SK-N-SH (cell line): ENCODE measurements around the gene BTBD7. TPM values are rescaled to one million over a fixed set of nuclear protein-coding genes. Genes with fewer than 3 reads are reported as not detected.

Experiments
- CTCF ChIA-PET: fragments of 300-600, 350-600 bp; formaldehyde crosslinking; extraction: SDS; loops from one replicate; lab custom pipeline; 2021; lab: Yijun Ruan, JAX
- POLR2A ChIA-PET: fragments of 350-600 bp; sonication (Branson Sonifier 250); formaldehyde crosslinking; extraction: SDS; loops from one replicate; lab custom pipeline; 2020; ENCODE audit warnings: antibody characterized with exemption, inconsistent platforms; lab: Yijun Ruan, JAX
- DNase-seq: peaks from one replicate; pipeline ENCODE4 v3.0.0; 2012
- H2AFZ ChIP-seq: fragments of 200-600 bp; sonication (generic); 2 replicates; pipeline ENCODE4 v1.8.1; 2016; ENCODE audit warnings: antibody characterized with exemption, mild to moderate bottlenecking, low read depth
- H3F3A ChIP-seq: fragments of 200-600 bp; sonication (generic); replicated peaks from 2 replicates; pipeline ENCODE3; 2016; ENCODE audit warnings: antibody characterized with exemption, mild to moderate bottlenecking; ENCODE audit not compliant: insufficient read depth
- H3K27ac ChIP-seq, 2 experiments: fragments of 200-500 bp in 1 of 2; fragments of 200-600 bp in 1 of 2; sonication (Bioruptor generic) in 1 of 2; sonication (generic), shearing (Covaris generic) in 1 of 2; 2 replicates each; pipeline versions ENCODE4 v1.5.1 to v1.6.1; 2014 to 2016; ENCODE audit warnings: low read depth in 2 of 2, inconsistent platforms in 1 of 2, low read length in 1 of 2, mild to moderate bottlenecking in 1 of 2, mixed read lengths in 1 of 2
- H3K27me3 ChIP-seq: fragments of 200-600 bp; sonication (generic), shearing (Covaris generic); 2 replicates; pipeline ENCODE4 v1.6.1; 2016; ENCODE audit warnings: mixed run types; ENCODE audit not compliant: insufficient read depth
- H3K36me3 ChIP-seq, 2 experiments: fragments of 200-500 bp in 1 of 2; fragments of 200-600 bp in 1 of 2; sonication (Bioruptor generic) in 1 of 2; sonication (generic) in 1 of 2; replicated peaks in 1 of 2; 2 replicates each; pipeline versions ENCODE3 to v1.5.1; 2014 to 2016; ENCODE audit warnings: low read length in 1 of 2, mild to moderate bottlenecking in 1 of 2; ENCODE audit not compliant: insufficient read depth in 2 of 2, control insufficient read depth in 1 of 2
- H3K4me1 ChIP-seq, 2 experiments: fragments of 200-500 bp in 1 of 2; fragments of 200-600 bp in 1 of 2; sonication (Bioruptor generic) in 1 of 2; sonication (generic), shearing (Covaris generic) in 1 of 2; 2 replicates each; pipeline versions ENCODE4 v1.5.1 to v1.6.1; 2014 to 2016; ENCODE audit warnings: low read depth in 1 of 2, low read length in 1 of 2, mixed run types in 1 of 2; ENCODE audit not compliant: insufficient read depth in 2 of 2, control insufficient read depth in 1 of 2
- H3K4me2 ChIP-seq: fragments of 200-600 bp; sonication (generic), shearing (Covaris generic); 2 replicates; pipeline ENCODE4 v1.6.1; 2017; ENCODE audit warnings: mixed run types
- H3K4me3 ChIP-seq, 2 experiments: fragments of 200-500 bp in 1 of 2; fragments of 200-600 bp in 1 of 2; sonication (Bioruptor generic) in 1 of 2; sonication (generic), shearing (Covaris generic) in 1 of 2; 2 replicates each; pipeline versions ENCODE4 v1.5.1 to v1.8.1; 2014 to 2016; ENCODE audit warnings: low read depth in 2 of 2, inconsistent platforms in 1 of 2, low read length in 1 of 2, mild to moderate bottlenecking in 1 of 2, mixed read lengths in 1 of 2, moderate library complexity in 1 of 2
- H3K79me2 ChIP-seq: fragments of 200-600 bp; sonication (generic); 2 replicates; pipeline ENCODE4 v1.8.1; 2017; ENCODE audit warnings: mild to moderate bottlenecking; ENCODE audit not compliant: insufficient read depth
- H3K9ac ChIP-seq: fragments of 200-600 bp; sonication (generic); 2 replicates; pipeline ENCODE4 v1.6.1; 2017; ENCODE audit warnings: mixed run types
- H3K9me2 ChIP-seq: fragments of 200-600 bp; sonication (generic); 2 replicates; pipeline ENCODE4 v1.6.1; 2017; ENCODE audit warnings: mixed run types
- H3K9me3 ChIP-seq: fragments of 200-600 bp; sonication (generic); 2 replicates; pipeline ENCODE4 v1.6.1; 2017; ENCODE audit warnings: mixed run types, mild to moderate bottlenecking, moderate library complexity
- H4K20me1 ChIP-seq: fragments of 200-600 bp; sonication (generic); 2 replicates; pipeline ENCODE4 v1.6.1; 2017; ENCODE audit warnings: mild to moderate bottlenecking, mixed run types; ENCODE audit not compliant: insufficient read depth
- EZH2phosphoT487 ChIP-seq: fragments of 200-600 bp; sonication (generic); IDR thresholded peaks from 2 replicates; pipeline ENCODE4 v1.6.1; 2017; ENCODE audit warnings: low read depth, mixed run types, mild to moderate bottlenecking, antibody characterized with exemption, moderate library complexity, borderline replicate concordance
- FOXM1 ChIP-seq: IDR thresholded peaks from 2 replicates; pipeline ENCODE4 v1.4.0; 2012; ENCODE audit warnings: low read depth, mild to moderate bottlenecking
- MAX ChIP-seq: IDR thresholded peaks from 2 replicates; pipeline ENCODE4 v1.4.0; 2012; ENCODE audit warnings: low read depth
- MEF2A ChIP-seq: IDR thresholded peaks from 2 replicates; pipeline ENCODE4 v1.4.0; 2012; ENCODE audit warnings: low read depth, borderline replicate concordance
- MXI1 ChIP-seq: IDR thresholded peaks from 2 replicates; pipeline ENCODE4 v1.6.1; 2012; ENCODE audit warnings: mild to moderate bottlenecking, low read depth, low read length, improper control_type of control experiment
- NFIC ChIP-seq: IDR thresholded peaks from 2 replicates; pipeline ENCODE4 v1.4.0; 2012; ENCODE audit warnings: borderline replicate concordance
- PBX3 ChIP-seq: IDR thresholded peaks from 2 replicates; pipeline ENCODE4; 2012
- RCOR1 ChIP-seq: fragments of 150-350 bp; IDR thresholded peaks from 2 replicates; pipeline ENCODE4 v1.6.1; 2017; ENCODE audit warnings: antibody characterized with exemption, low read length
- RXRA ChIP-seq: IDR thresholded peaks from 2 replicates; pipeline ENCODE4 v1.4.0; 2012; ENCODE audit warnings: low read depth, mild to moderate bottlenecking, borderline replicate concordance
- SIN3A ChIP-seq: IDR thresholded peaks from 2 replicates; pipeline ENCODE4 v1.6.1; 2012; ENCODE audit warnings: low read depth, mild to moderate bottlenecking, low read length, moderate library complexity, borderline replicate concordance
- TAF1 ChIP-seq: IDR thresholded peaks from 2 replicates; pipeline ENCODE4 v1.6.1; 2012; ENCODE audit warnings: low read depth, mild to moderate bottlenecking, low read length, moderate library complexity, borderline replicate concordance
- TEAD4 ChIP-seq: IDR thresholded peaks from 2 replicates; pipeline ENCODE4 v1.4.0; 2012; ENCODE audit warnings: mild to moderate bottlenecking, borderline replicate concordance; ENCODE audit not compliant: insufficient read depth
- ZBTB33 ChIP-seq: IDR thresholded peaks from 2 replicates; pipeline ENCODE4 v1.4.0; 2012; ENCODE audit warnings: low read depth, borderline replicate concordance
- WGBS: methylation state at CpG from one replicate; pipeline ENCODE4 v1.1.6; 2017; ENCODE audit warnings: low lambda C conversion rate; 5-methylcytosine and 5-hydroxymethylcytosine counted together
- polyA plus RNA-seq, 3 experiments: library from polyadenylated mRNA; depleted of rRNA; stranded (reverse); fragments of >200 nt; gene quantifications; 2 replicates each; pipeline ENCODE4 v1.2.3, GENCODE V29; 2012
- TF ChIP-seq, protein P1 (sequence below): fragments of 150-350 bp; IDR thresholded peaks from 2 replicates; pipeline ENCODE4 v1.6.1; 2016; ENCODE audit warnings: mild to moderate bottlenecking, low read depth, low read length
- TF ChIP-seq, protein P2 (sequence below): fragments of 200-600 bp; sonication (generic); IDR thresholded peaks from 2 replicates; pipeline ENCODE4 v1.6.1; 2017; ENCODE audit warnings: antibody characterized with exemption, mild to moderate bottlenecking, moderate library complexity

The BTBD7 gene
- polyA plus RNA-seq, 1 of the 3 experiments (the other 2 are of a cell fraction) = 8.6 TPM

- Histone ChIP-seq H3K4me3 (no peak overlapping the region), H3K9me2 (no peaks in the 10 kb centered on the region), H3K36me3 (peaks cover 0 to 9% of the 10 kb centered on the region in 2 experiments), H3K27ac (peak overlapping the region in 1 of 2 experiments; percentile 13; a peak in 1 of 4 replicates), H2AFZ (no peak overlapping the region), H3K9me3 (no peaks in the 10 kb centered on the region), H3K27me3 (no peaks in the 10 kb centered on the region), H3K4me1 (peaks cover 0 to 40% of the 10 kb centered on the region in 2 experiments; a peak in 2 of 4 replicates), H4K20me1 (peaks cover 70% of the 10 kb centered on the region), H3K4me2 (no peak overlapping the region), H3K79me2 (peaks cover 95% of the 10 kb centered on the region), H3F3A (peaks cover 18% of the 10 kb centered on the region), H3K9ac (no peak overlapping the region)
- TF ChIP-seq EZH2phosphoT487 (no peak), MXI1 (no peak), TEAD4 (no peak), TAF1 (no peak), RXRA (no peak), NFIC (no peak), RCOR1 (no peak), PBX3 (no peak), ZBTB33 (no peak), MAX (no peak), SIN3A (no peak), FOXM1 (no peak), MEF2A (no peak)
- TF ChIP-seq, protein P1, sequence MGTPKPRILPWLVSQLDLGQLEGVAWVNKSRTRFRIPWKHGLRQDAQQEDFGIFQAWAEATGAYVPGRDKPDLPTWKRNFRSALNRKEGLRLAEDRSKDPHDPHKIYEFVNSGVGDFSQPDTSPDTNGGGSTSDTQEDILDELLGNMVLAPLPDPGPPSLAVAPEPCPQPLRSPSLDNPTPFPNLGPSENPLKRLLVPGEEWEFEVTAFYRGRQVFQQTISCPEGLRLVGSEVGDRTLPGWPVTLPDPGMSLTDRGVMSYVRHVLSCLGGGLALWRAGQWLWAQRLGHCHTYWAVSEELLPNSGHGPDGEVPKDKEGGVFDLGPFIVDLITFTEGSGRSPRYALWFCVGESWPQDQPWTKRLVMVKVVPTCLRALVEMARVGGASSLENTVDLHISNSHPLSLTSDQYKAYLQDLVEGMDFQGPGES = no peak
- TF ChIP-seq, protein P2, sequence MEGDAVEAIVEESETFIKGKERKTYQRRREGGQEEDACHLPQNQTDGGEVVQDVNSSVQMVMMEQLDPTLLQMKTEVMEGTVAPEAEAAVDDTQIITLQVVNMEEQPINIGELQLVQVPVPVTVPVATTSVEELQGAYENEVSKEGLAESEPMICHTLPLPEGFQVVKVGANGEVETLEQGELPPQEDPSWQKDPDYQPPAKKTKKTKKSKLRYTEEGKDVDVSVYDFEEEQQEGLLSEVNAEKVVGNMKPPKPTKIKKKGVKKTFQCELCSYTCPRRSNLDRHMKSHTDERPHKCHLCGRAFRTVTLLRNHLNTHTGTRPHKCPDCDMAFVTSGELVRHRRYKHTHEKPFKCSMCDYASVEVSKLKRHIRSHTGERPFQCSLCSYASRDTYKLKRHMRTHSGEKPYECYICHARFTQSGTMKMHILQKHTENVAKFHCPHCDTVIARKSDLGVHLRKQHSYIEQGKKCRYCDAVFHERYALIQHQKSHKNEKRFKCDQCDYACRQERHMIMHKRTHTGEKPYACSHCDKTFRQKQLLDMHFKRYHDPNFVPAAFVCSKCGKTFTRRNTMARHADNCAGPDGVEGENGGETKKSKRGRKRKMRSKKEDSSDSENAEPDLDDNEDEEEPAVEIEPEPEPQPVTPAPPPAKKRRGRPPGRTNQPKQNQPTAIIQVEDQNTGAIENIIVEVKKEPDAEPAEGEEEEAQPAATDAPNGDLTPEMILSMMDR = no peak
- ChIA-PET CTCF (no interaction called here), POLR2A (no interaction called here)
- no peak for DNase-seq
- 97% methylated on average over 1 of the region's 1 CpG for WGBS
These were observed 12.9 kb downstream of the BTBD7 start for GRCh38 chr14:93319958-93320357.
